Memory B cell (primary cell): ENCODE measurements around the gene QKI.

Source experiments
- ATAC-seq: fragments of 150-1000 bp; cut with Tn5 transposase; 2 replicates; pipeline ENCODE4 v1.10.0; 2021; ENCODE audit warnings: low read depth, mild to moderate bottlenecking, moderate library complexity
- DNase-seq, 2 donors: peaks; one replicate each; pipeline ENCODE4 v3.0.0; 2022; ENCODE audit warnings: low spot score in 2 of 2
- H3K27ac Mint-ChIP-seq: one replicate; pipeline ENCODE4 v1.8.0; 2022; ENCODE audit warnings: mild to moderate bottlenecking, moderate library complexity, mixed read lengths
- H3K27me3 Mint-ChIP-seq: one replicate; pipeline ENCODE4 v1.8.0; 2022; ENCODE audit warnings: mixed read lengths
- H3K36me3 Mint-ChIP-seq: one replicate; pipeline ENCODE4 v1.8.0; 2022; ENCODE audit warnings: mild to moderate bottlenecking, mixed read lengths
- H3K4me1 Mint-ChIP-seq: one replicate; pipeline ENCODE4 v1.8.0; 2022; ENCODE audit warnings: mixed read lengths
- H3K4me3 Mint-ChIP-seq: one replicate; pipeline ENCODE4 v1.8.0; 2022; ENCODE audit warnings: mild to moderate bottlenecking, moderate library complexity, mixed read lengths
- H3K9me3 Mint-ChIP-seq: one replicate; pipeline ENCODE4 v1.8.0; 2022; ENCODE audit warnings: mixed read lengths

Gene QKI

DNA sequence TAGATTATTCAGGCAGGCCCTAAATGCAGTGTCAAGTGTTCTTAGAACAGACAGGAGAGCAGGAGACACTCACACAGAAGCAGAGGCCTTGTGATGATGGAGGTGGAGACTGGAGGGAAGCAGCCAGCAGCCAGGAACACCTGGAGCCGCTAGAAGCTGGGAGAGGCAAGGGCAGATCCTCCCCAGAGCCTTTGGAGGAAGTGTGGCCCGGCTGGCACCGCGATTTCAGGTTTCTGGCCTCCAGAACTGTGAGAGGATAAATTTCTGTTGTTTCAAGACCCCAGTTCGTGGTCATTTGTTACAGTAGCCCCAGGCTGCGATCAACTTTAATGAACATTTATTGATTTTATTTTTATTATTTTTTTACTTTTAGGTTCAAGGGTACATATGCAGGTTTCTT, 203.0 kb downstream of the QKI start:
- no peak for DNase-seq
- H3K9me3 Mint-ChIP-seq, result no peaks in the 10 kb centered on the region
- no peak overlapping the region for H3K4me3 Mint-ChIP-seq
- no peak overlapping the region for H3K27ac Mint-ChIP-seq
- ATAC-seq, result no peak
- H3K27me3 Mint-ChIP-seq, result no peaks in the 10 kb centered on the region
- no peaks in the 10 kb centered on the region for H3K36me3 Mint-ChIP-seq
- H3K4me1 Mint-ChIP-seq, result peaks cover 3% of the 10 kb centered on the region

DNA sequence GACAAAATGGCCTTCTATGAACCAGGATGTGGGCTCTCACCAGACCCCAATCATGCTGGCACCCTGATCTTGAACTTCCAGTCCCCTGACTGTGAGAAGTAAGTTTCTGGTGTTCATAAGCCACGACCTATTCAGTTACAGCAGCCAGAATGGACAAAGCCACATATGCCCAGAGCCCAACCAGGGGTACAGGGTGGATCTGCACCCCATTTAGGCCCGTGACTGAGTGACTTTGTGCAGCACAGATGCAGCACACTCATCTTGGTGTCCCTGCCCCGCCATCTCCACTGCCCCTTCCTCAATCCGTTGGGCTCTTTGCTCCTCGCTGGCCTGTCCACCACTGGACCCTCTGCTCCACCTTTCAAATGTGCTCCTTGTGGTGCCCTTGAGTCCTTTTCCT, 205.6 kb downstream of the QKI start:
- peaks cover 3% of the 10 kb centered on the region for H3K4me1 Mint-ChIP-seq
- no peak for ATAC-seq
- no peak overlapping the region for H3K4me3 Mint-ChIP-seq
- no peaks in the 10 kb centered on the region for H3K27me3 Mint-ChIP-seq
- no peaks in the 10 kb centered on the region for H3K9me3 Mint-ChIP-seq
- no peak for DNase-seq
- H3K36me3 Mint-ChIP-seq, result no peaks in the 10 kb centered on the region
- H3K27ac Mint-ChIP-seq, result no peak overlapping the region

DNA sequence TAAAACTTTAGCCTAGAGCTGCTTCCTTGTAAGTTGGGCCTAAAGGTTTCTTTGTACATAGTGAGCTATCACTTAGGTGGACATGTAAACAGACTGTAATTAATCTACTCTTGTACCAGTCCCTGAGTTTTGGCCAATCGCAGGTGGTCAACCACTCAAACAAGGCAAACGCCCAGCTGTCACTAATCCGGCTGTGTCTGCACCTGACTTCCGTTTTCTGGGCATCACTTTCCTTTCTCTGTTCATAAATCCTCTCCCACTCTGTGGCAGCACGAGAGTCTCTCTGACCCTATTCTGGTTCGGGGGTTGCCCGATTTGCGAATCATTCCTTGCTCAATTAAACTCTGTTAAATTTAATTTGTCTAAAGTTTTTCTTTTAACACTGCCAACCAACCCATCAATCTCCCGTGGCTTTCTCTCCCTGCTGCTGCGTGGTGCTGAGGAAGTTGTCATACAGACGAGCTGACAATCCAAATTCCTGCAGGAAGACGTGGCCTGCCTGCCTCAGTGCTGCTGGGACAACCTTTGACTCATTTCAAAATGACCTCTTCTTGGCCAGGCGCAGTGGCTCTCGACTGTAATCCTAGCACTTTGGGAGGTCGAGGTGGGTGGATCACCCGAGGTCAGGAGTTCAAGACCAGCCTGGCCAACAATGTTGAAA, 206.3 kb downstream of the QKI start:
- Mint-ChIP-seq H3K27me3 (no peaks in the 10 kb centered on the region), H3K9me3 (no peaks in the 10 kb centered on the region), H3K4me3 (peak overlapping the region; percentile 37), H3K4me1 (peaks cover 4% of the 10 kb centered on the region), H3K36me3 (no peaks in the 10 kb centered on the region), H3K27ac (no peak overlapping the region)
- no peak for DNase-seq
- ATAC-seq, result no peak

DNA sequence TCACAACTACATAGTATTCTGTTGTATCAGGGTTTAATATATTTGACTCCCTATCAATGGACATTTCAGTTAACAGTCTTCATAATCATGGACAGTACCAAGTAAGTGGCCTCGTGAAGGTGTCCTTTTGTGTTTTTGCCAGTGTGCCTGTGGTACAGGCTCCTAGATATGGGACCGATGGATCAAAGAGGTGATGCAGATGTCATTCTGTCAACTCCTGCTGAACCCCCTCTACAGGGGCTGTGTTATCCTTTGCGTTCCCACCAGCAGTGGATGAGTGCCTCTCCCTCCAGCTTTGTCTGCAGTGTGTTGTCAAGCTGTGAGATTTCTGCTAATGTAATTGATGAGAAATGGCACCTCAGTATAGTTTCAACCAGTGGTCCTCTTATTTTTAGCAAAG, 210.7 kb downstream of the QKI start:
- ATAC-seq (no peak), DNase-seq (no peak)
- H3K36me3 Mint-ChIP-seq, result no peaks in the 10 kb centered on the region
- H3K4me1 Mint-ChIP-seq, result peaks cover 7% of the 10 kb centered on the region
- H3K4me3 Mint-ChIP-seq, result no peak overlapping the region
- H3K27me3 Mint-ChIP-seq, result no peaks in the 10 kb centered on the region
- H3K27ac Mint-ChIP-seq, result no peak overlapping the region
- H3K9me3 Mint-ChIP-seq, result no peaks in the 10 kb centered on the region

DNA sequence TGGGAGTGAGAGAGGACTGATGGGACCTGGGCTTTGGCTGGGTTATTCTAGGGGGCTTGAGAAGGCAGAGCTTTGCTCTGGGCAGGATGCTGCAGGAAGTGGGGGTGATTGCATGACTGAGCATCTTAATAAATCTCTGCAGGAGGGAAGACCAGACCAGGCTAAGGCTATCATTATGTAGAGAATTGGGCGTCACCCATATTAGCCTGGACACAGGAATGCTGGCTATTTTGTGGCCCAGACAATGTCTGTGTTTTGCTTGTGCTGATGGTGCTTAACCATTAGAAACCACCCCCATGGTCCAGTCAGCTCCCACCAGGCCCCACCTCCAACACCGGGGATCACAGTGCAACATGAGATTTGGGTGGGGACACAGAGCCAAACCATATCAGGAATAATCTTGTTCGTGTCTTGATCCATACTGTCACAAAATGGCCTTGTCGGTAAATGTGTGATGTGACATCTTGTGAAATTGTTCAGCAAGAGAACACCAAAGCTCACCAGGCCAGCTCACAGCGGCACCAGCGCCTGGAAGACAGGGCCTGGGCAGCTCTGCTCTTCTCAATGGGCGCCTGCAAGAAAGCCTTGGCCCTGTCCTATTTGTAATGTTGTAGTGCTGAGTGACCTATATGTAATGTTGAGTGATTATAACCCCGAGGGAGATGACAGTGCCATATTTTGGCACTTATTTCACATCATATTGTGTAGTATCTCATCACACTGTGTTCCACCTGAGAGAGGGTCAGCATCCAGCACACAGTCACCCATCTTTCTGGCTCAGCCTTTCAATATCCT, 211.8 kb downstream of the QKI start:
- no peaks in the 10 kb centered on the region for H3K36me3 Mint-ChIP-seq
- no peaks in the 10 kb centered on the region for H3K27me3 Mint-ChIP-seq
- peak overlapping the region; percentile 48 for H3K4me3 Mint-ChIP-seq
- ATAC-seq (no peak), DNase-seq (no peak)
- H3K9me3 Mint-ChIP-seq, result no peaks in the 10 kb centered on the region
- H3K27ac Mint-ChIP-seq, result no peak overlapping the region
- H3K4me1 Mint-ChIP-seq, result peaks cover 5% of the 10 kb centered on the region

DNA sequence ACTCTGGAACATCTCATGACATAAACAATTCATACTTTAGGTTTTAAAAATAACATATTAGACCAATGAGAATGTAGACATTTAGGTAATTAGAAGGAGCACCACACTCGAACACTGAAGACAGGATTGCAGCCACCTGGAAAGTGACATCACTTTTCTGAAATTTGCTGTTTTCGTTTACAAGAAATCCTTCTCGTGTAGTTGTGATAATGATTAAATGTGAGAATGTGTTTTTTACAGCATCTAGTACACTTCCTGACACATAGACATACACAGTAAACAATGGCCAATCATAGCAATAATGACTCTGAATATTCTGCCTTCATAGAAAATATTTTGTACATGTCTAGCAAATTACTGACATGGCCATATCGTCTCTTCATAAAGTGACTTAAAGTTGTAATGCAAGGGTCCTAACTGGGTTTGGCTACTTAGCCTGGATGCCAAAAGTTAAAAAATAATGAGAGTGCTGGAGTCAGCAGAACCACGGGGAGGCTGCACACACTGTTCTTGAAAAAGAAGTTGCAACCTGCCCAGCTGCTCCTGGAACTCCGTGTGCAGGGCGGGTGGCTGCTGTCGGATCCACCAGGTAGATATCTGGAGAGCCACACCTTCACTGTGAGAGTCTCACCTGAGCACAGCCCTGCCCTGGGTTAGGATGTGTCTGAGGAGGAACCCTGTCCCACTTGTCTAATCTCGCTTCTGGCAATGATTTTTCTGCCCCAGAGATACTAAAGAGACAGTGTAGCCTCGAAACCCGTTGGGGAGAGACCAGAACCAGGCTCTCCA, 212.9 kb downstream of the QKI start:
- Mint-ChIP-seq H3K4me3 (no peak overlapping the region), H3K4me1 (peaks cover 5% of the 10 kb centered on the region), H3K9me3 (no peaks in the 10 kb centered on the region), H3K36me3 (peaks cover 2% of the 10 kb centered on the region), H3K27ac (no peak overlapping the region), H3K27me3 (peaks cover 2% of the 10 kb centered on the region)
- no peak for ATAC-seq
- DNase-seq, result no peak
